NCI-H774 (cell line): ENCODE data around the gene SULT4A1.

ENCODE experiments used
- DNase-seq: peaks from one replicate; lab custom pipeline; 2025; lab: John Stamatoyannopoulos, UW

The SULT4A1 gene

DNA sequence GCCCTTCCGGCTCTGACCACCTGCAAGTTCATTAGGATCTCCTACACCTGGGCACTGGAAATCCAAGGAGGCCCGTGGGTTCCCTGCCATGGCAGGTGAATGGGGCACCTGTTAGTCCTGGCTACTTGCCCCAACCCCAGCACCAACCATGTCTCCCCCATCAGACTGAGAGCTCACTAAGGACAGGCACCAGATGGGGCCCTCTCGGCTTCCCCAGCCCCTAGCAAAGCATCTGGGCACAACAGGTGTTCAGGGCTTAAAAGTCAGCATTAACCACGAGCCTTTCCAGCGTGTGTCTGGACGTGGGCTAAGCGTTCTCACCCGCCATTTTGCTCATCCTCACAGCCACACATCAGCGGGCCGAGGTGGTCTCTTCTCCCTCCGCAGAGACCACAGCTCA, 2.2 kb downstream of the SULT4A1 start:
- DNase-seq: no peak

DNA sequence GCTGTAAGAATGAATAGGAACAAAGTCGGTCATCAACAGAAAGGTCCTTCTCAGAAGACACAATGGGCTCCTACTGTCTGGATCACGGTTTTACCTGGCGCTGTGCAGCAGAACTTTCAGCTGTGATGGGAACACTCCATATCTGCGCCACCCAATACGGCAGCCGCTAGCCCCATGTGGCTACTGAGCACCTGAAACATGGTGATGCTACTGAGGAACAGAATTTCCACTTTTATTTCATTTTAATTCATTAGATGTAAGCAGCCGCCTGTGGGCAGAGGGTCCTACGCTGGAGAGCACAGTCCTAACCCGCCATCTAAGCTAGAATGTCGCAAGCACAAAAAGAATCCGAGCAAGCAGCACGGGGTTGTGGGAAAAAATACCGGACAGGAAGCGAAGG, 2.7 kb downstream of the SULT4A1 start:
- no peak for DNase-seq

DNA sequence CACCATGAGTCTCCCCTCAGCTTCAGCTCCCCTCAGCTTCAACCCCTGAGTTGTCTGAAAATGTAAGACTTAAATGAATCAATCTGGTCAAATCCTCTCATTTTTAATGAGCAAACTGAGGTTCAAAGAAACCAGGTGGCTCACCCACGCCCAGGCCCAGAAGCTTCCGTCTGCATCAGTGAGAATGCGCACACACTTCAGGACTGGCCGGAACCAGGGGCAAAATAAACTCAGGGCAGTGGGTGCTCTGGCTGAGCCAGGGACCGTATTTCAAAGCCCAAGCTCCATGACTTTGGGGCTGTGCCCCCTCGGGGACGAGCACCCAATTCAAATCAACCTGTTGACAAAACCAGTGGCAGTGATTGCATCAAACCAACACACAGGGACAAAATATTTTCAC, 3.1 kb downstream of the SULT4A1 start:
- DNase-seq: no peak

DNA sequence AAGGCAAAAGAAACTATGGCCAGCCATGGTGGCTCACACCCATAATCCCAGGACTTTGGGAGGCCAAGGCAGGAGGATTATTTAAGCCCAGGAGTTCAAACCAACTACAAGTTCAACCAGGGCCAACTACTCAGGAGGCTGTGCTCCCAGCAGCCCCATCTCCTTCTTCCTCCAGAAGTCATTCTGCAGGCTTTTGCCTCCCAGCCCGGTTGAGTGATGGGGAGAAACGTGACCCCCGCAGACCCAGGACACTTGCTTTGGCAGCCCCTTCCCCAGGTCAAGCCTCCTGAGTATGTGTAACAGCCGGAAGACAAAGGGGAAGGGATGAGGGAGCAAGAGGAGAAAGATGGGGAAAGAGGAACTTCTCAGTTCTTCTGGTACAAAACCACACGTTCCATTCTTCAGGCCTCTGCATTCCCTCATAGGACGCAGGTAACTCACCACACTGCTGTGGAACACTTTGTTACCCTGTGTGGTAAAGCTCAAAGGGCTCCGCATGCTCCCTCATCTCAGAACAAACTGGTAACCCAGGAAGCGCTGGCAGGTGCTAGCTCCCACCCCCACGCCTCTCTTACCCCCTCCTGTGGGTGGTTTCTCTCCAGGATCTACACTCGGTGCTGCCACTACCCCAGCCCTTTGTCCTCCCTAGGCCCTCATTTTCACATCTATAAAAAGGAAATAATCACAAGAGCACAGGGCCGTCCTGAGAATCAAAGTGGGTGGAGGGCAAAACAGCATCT, 4.0 kb downstream of the SULT4A1 start:
- DNase-seq: no peak

DNA sequence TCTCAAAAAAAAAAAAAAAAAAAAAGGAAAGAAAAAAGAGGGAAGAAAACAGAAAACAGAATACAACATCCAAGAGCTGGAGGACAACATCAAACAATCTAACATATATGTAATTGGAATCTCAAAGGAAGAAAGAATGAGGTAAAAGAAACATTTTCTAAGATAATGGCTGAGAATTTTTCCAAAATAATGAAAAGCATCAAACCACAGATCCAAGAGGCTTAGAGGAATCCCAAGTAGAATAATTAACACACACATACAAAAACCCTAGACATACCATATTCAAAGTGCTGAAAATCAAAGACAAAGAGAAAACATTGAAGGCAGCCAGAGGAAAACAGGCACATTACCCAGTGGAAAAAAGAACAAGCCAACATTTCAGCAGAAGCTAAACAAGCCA, 4.9 kb downstream of the SULT4A1 start:
- DNase-seq: no peak

DNA sequence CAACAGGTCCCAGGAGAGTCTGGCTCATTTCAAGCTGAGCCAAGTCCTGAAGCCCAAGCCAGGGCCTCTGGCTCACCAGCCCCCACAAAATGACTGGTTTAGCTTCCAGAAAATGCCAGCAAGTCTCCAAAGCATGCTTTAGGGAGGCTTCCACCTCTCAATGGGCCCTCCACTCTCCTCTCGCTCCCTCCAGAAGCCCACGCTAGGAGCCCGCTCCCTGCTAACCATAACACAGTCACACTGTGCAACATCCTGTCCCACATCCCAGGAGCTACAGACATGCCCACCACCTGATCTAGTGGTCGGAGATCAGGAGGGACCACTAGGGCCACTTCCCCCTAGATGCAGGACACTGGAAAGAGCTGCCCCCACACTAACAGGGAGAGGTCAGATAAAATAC, 6.9 kb downstream of the SULT4A1 start:
- DNase-seq: no peak

DNA sequence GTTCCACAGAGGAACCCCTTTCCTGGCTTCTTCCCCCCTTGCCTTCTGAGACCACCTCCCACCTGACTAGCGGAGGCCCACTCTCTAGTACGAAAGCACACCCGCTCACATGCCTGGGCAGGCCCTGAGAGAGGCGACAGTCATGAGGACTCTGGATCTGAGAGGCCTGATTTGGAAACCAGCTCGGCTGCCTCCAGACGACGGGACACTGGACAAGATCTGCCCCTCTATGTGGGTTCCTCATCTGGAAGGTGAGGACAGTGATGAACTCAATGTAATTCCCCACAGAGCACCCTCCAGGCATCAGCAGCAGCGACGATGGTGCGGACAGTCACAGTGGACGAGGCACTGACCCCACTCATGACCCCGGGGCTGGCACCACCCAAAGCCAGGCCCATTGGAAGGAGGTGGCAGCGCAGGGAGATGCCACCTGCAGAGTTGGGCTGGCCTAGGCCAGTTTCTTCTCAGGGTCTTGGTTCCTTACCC, 7.5 kb downstream of the SULT4A1 start:
- no peak for DNase-seq

DNA sequence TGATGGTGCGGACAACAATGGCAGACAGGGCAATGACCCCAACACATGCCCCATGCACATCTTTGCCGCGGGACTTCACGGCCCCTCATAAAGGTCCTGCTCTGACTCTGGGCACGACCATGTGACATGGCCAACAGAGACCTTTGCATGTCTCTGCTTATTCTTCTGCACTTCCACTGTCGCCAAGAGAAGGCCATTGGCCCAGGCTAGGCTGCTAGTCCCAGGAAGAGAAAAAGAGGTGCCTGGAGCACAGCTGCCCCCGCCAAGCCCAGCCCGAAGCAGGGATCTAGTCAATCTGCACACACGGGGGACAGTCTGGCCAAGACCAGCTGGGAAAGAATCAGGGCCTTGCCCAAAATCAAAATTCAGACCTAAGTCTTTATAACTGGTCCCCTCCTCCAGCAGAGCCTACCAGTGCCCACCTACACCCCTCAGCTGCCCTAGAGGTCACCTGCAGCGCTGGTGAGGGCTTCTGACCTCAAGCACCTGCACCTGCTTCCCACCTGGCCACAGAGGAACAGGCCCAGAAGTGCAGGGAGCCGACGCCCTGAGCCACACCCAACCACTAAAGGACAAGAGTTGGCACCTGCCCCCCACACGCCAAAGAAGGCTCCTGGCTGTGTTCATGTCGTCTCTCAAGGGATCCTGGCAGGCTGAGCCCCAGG, 8.1 kb downstream of the SULT4A1 start:
- no peak for DNase-seq

DNA sequence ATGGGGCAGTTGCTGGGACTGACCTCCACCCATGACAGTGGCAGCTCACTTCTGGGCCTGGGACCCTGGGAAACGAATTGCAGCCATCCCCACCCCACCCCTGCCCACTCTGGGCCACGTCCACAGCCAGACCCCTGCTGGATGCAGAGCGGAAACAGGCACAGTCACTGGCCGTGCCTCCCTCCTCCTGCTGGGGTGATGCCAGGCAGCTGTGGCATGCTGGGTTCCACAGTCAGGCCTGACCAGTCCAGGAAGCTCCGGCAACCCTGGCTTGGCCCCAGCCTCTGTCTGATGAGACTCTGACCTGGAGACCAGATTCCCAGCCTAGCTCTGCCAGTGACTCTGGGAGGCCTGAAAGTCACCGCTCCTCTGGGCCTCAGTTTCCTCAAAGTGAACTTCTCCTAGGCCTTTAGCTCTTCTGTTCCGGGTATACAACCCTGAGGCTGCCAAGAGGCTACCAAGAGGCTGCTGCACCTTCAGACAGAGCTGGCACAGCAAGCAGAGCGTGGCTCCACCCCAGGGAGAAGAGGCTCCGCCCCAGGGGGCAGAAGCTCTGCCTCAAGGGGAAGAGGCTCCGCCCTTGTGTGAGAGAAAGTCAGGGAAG, 8.9 kb downstream of the SULT4A1 start:
- DNase-seq: no peak

DNA sequence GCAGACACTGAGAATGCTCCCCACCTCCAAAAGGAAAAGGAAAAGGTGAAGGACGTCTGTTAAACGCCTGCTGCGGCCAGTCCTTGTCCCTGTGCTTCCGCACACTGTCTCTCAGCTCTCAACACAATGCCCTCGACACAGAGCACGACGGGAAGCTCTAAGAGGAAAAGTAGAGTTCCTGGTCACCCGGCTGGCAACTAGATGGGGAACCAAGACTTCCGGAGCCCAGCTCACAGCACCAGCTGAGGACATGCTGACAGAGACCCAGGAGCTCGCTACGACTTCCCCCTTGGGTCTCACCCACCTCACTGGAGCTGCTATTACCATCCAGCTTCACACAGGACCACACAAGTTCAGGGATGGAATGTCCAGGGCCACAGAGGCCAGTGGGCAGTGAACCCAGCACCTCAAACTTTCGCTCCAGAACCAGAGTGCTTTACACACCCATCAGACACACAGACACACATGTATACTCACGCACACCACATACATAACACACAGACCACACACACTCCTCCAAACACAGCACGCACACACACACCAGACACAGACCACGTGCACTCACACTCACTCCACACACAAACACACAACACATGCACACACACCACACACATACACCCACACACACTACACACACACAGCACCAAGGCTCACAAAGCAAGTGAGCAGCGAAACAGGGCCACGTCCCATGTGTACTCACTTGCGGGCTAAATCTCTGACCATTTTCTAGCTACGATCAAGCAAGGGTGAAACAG, 9.6 kb downstream of the SULT4A1 start:
- no peak for DNase-seq

DNA sequence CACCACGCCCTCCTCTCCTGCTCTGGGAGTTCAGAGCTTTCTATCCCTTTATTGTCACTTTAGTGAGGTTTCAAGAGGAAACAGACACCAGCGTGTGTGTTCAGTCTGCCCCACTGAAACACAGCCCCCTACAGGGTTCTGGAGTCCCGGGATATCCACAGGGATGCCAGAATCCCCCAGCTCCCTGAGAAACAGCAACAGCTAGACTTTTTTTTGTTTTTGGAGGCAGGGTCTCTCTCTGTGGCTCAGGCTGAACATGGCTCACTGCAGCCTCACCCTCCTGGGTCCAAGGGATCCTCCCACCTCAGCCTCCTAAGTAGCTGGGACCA, 10.4 kb downstream of the SULT4A1 start:
- no peak for DNase-seq

DNA sequence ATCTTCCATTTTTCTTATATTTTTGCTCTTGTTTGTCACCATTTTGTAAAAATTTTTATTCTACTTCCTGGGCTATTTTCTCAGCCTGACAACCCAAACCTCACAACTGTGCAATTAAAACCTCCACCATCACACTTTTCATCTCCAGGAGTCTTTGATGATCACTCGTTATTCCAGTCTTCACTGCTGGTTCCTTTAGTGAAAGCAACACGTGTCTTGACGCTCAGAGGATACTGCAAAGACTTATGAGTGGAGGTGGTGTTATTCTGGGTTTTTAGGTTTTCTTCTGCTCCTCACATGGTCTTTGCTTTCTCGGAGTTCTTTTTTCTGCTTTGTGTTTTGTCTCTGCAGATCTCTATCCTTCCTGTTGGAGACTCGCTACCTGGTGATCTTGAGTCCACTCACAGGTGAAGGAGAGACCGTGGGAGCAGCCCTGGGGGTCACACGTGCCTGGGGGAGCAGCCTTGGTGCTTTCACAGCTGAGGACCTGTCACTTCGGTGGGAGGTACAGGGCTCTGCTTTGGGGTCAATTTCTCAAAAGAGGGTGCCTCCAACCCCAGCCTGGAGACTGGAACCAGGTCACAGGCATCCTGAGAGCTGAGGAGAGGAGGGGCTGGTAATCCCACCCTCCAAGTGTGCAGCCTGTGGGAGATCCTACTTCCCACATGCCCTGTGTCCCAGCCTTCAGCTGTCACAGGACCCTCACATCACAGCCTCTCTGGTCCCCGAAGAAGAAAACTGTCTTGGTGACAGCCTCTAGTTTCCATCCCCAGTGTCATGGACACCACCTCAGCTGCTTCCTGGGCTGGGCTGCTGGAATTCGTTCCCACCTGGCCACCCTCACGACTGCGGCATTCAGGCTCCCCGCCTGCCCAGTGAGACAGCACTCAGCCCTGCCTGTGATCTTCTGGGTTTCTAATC, 11.0 kb downstream of the SULT4A1 start:
- no peak for DNase-seq

DNA sequence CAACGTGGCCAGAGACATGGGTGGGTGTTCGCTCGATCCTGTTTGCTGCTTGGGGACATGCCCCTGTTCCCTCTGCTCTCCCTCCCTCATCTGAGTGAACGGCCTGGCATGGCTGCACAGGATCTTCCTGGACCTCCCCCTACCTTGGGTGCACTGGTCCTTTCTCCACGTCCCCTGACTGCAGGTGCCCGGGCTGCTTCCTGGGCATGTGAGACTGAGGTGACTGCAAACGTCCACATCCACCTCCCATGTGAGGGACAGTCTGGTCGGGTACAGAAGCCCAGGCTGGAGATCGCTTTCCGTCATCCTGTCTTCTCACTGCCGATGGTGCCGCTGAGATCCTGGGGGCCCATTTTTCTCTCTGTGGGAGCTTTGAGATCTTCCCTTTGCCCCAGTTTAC, 11.8 kb downstream of the SULT4A1 start:
- no peak for DNase-seq

DNA sequence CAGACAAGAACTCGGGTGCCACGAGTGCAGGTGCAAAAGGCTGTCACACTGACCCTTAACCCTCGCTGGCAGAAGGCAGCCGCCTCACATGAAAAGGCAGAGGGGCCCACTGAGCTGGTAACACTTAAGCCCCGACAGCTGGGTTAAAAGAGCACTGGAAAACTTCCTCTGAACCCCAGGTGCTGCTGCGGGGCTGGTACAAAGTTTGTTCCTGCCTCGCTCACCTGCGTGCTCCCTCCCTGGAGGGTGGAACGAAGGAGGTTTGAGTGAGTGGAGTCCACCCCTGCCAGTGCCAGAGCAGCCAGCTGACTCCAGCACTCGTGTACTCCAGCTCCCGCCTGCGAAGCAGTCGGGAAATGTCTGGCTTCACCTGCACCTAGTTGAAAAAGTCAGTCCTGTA, 12.6 kb downstream of the SULT4A1 start:
- no peak for DNase-seq

DNA sequence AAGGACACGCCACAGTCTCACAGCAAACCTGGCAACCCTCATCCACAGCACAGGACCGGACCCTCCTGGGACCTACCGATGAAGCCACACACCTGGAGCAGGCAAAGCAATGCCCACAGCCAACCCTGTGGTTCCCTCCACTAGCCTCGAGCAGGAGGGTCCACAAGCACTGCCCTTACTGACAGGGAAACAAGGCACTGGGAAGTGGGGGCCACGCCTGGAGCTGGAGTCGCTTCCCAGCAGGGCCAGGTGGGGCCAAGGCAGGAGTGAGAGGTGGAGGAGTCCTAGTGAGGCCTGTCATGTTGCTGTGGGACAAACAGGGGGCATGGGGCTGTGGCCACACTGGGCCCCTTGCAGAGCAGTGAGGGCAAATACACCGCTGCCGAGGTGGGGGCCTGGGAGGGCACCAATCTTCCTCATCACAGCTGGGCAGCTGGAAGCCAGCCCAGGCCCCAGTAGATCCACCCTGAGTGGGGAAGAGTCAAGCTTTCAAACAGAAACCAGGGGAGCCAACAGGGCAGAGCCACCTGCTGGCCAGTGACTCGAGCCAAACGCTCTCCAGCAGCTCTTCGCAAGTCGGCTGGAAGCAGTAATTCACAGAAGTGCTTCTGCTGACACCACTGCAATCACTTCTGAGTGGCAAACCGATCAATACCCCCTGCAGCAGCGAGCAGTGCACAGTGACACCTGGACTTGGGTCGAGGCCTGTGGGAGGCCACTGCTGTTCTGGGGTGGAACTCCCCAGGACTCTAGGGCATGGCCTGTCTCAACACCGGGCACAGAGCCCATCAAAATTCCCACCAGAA, 13.7 kb downstream of the SULT4A1 start:
- no peak for DNase-seq

DNA sequence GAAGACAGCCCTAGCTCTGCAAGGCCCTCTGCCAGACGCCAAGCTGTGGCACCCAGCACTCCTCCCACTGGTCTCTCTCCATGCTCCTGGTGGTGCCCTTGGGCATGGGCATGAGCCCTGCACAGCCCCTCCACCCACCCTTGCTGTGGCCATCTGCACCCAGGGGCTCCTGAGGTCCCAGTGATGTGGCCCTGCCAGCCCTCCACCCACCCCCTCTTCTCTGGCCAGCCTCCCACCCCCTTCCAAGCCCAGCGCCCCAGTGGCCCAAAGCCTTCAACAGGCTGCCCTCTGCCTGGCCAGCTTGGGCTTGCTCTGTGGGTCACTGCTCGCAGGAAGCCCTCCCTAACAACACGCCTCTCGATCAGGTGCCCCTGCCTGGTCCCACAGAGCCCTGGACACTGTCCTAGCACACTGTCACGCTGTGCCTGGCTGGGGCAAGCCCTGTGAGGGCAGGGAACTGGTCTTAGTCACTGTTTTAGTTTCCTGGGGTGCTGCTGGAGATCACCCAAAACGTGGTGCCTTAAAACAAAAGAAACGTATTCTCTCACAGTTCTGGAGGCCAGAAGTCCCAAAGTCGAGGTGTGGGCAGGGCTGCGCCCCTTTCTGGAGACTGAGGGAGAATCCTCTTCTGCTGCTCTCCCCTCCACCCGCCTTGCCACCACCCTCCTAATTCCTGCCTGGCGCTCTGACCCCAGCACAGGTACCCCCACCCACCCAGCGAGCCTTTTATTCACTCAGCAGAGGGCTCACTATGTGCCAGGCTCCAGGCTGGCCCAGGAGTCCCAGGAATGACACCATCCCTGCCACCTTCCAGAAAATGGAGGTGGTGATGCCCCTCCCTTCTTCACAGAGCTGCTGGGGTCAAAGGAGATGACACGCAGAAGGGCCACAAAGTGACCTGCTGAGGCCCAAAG, 14.7 kb downstream of the SULT4A1 start:
- no peak for DNase-seq

DNA sequence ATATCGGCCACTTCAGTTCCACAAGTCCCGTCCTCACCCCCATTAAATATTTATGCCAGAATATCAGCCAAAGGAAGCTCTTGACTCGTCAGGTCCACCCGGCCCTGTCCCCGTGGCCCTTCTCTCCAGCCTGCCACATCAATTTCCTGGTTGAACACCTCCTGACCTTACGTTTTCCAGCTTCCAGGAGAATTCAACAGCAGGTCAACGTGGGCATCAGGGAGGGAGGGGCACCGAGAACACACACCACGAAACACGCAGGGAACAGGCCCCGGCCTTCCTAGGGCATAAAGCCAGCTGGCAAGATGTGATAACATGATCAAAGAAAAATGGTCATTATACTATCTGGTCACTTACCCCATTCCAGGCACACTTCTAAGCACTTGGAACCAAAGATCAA, 15.3 kb downstream of the SULT4A1 start:
- no peak for DNase-seq

DNA sequence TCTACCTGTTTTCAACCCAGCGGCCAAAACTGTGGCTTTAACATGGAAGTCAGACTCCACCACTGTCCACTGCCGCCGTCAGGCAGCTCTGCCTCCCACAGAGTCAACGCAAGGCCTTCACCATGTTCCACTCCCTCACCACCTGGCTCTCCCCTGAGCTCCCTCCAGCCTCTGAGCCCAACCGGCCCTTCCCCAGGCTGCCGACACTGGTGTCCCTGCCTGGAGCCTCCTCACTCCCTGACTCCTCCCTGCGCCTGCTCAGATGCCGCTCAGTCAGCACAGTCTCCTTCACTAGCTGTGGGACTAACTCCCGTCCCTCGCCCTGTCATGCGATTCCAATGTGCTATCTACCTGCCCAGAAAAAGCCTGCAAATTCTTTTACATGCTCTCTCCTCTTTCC, 16.3 kb downstream of the SULT4A1 start:
- DNase-seq: no peak
